GM12891 (cell line): ENCODE data around the gene MDGA2.
A peak's percentile ranks its signal among the peaks of the same experiment; 100 is the strongest.
"Not testable (repeated sequence)": the region's sequence is repeated elsewhere in the genome, so short reads cannot be mapped to it uniquely, and the experiment has no call there.

Source experiments
- DNase-seq: peaks from one replicate; pipeline ENCODE4 v3.0.0; 2011; ENCODE audit warnings: low spot score; ENCODE audit not compliant: insufficient read length
- FAIRE-seq: peaks from 2 replicates; lab custom pipeline; 2011; peaks lifted over from hg19 to GRCh38; lab: Jason Lieb, UNC
- PAX5 ChIP-seq: IDR thresholded peaks from 2 replicates; pipeline ENCODE4 v1.6.1; 2011; ENCODE audit warnings: low read length, moderate library complexity, mild to moderate bottlenecking; ENCODE audit not compliant: insufficient read depth, severe bottlenecking
- POLR2A ChIP-seq: IDR thresholded peaks from 2 replicates; pipeline ENCODE4 v1.6.1; 2011; ENCODE audit warnings: low read depth, low read length, control low read depth
- POLR2AphosphoS5 ChIP-seq: IDR thresholded peaks from 2 replicates; pipeline ENCODE4 v1.6.1; 2011; ENCODE audit warnings: low read depth, low read length, control low read depth
- POU2F2 ChIP-seq: IDR thresholded peaks from 2 replicates; pipeline ENCODE4 v1.6.1; 2011; ENCODE audit warnings: low read depth, mild to moderate bottlenecking, control low read depth, low read length, moderate library complexity
- SPI1 ChIP-seq: IDR thresholded peaks from 2 replicates; pipeline ENCODE4 v1.6.1; 2011; ENCODE audit warnings: low read depth, low read length, control low read depth
- TAF1 ChIP-seq: IDR thresholded peaks from 2 replicates; pipeline ENCODE4 v1.6.1; 2011; ENCODE audit warnings: low read depth, low read length, control low read depth

The MDGA2 gene

GRCh38 chr14:46985529-46986380 lies 689.6 kb downstream of the MDGA2 start:
- DNase-seq (no peak), FAIRE-seq (no peak)
- no peak for TF ChIP-seq POU2F2
- TF ChIP-seq POLR2AphosphoS5 = no peak
- TF ChIP-seq POLR2A = no peak
- no peak for TF ChIP-seq TAF1
- no peak for TF ChIP-seq SPI1
- TF ChIP-seq PAX5 = no peak

- no peak for DNase-seq
- no peak for TF ChIP-seq POLR2A
- no peak for TF ChIP-seq PAX5
- TF ChIP-seq TAF1 = no peak
- no peak for TF ChIP-seq SPI1
- TF ChIP-seq POU2F2 = no peak
- TF ChIP-seq POLR2AphosphoS5 = no peak
- FAIRE-seq = no peak
These were observed 702.1 kb downstream of the MDGA2 start for GRCh38 chr14:46973295-46973694.

GRCh38 chr14:46964378-46964777 lies 711.0 kb downstream of the MDGA2 start:
- FAIRE-seq (no peak), DNase-seq (no peak)
- TF ChIP-seq SPI1 = no peak
- TF ChIP-seq POLR2AphosphoS5 = no peak
- TF ChIP-seq PAX5 = no peak
- TF ChIP-seq POU2F2 = no peak

DNA sequence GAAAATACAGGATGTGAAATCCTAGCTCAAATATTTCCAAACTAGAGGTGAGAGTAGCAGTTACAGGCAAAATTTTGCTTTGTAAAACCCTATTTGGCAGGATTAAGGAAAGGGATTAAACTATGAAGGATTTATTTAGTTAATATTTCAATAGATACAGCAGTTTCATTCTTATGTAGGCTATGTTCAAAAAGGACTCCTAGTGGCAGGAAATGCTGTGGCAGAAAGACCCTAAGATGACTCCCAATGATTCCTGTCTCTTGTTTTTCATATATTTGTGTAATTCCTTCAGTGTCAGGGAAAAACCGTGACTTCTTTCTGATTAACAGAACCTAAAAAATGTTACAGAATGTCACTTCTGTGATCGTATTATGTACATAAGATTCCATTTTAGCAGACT lies 724.3 kb downstream of the MDGA2 start:
- DNase-seq (no peak), FAIRE-seq (no peak)
- TF ChIP-seq SPI1 (no peak), PAX5 (no peak), POLR2AphosphoS5 (no peak)

- no peak for TF ChIP-seq SPI1
- TF ChIP-seq POU2F2 = no peak
- TF ChIP-seq PAX5 = no peak
- TF ChIP-seq TAF1 = no peak
- no peak for TF ChIP-seq POLR2AphosphoS5
- TF ChIP-seq POLR2A = no peak
- DNase-seq (no peak), FAIRE-seq (no peak)
These were observed 734.8 kb downstream of the MDGA2 start for GRCh38 chr14:46940611-46941010.

GRCh38 chr14:46920542-46920941 lies 754.9 kb downstream of the MDGA2 start:
- FAIRE-seq = no peak
- TF ChIP-seq POLR2AphosphoS5 = no peak
- TF ChIP-seq TAF1 = no peak
- TF ChIP-seq POLR2A = no peak
- no peak for TF ChIP-seq SPI1
- no peak for TF ChIP-seq POU2F2
- no peak for TF ChIP-seq PAX5

GRCh38 chr14:46915539-46915938 lies 759.9 kb downstream of the MDGA2 start:
- FAIRE-seq = not testable (repeated sequence)

More at GRCh38 chr14:46920542-46920941, 754.9 kb downstream of the MDGA2 start:
- DNase-seq = no peak

DNA sequence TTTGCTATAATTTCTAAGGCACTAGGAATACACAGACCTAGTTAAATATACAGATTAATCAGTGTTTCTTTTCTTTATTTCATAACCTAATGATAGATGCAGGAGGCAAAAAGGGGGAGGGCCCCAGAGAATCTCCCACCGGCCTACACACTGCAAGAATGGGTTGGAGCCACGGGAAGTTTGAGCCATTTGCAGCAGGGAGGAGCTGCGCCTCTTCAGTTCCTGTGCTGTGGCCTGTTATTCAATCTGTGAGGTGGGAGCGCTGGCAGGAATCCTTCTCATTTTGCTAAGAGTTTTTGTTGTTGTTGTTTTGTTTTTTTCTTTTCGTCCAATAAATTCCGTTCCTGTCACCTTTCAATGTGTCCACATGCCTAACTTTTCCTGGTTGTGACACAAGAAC lies 772.6 kb downstream of the MDGA2 start:
- FAIRE-seq = no peak
- TF ChIP-seq PAX5 (no peak), POLR2AphosphoS5 (no peak), POU2F2 (no peak), POLR2A (no peak), TAF1 (no peak), SPI1 (no peak)
- no peak for DNase-seq

More at GRCh38 chr14:46915539-46915938, 759.9 kb downstream of the MDGA2 start:
- DNase-seq = not testable (repeated sequence)

GRCh38 chr14:46894476-46894875 lies 780.9 kb downstream of the MDGA2 start:
- TF ChIP-seq POU2F2 = no peak
- TF ChIP-seq PAX5 = no peak
- no peak for TF ChIP-seq TAF1
- TF ChIP-seq SPI1 = no peak
- no peak for TF ChIP-seq POLR2A
- no peak for TF ChIP-seq POLR2AphosphoS5
- no peak for DNase-seq
- FAIRE-seq = no peak

DNA sequence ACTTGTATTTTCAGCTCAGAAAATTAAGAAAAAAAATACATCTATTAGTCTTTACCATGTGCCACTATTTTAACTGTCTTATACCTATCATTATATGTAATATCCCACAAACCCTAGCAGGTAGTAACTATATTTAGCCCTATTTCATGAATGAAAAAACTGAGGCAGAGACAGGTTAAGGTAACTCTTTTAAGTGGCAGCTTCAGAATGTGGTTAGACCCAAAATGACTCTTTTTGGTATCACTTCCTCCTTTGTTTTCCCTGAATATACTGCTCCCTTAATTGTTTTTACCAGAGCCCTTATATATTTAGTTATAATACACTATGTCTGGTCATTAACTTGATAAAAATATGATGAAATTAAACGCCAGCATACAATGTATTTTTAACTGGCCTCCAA lies 788.3 kb downstream of the MDGA2 start:
- TF ChIP-seq SPI1 = peak; percentile 92
- TF ChIP-seq POLR2AphosphoS5 = no peak
- no peak for DNase-seq
- FAIRE-seq = no peak

- FAIRE-seq (no peak), DNase-seq (no peak)
- no peak for TF ChIP-seq PAX5
- TF ChIP-seq POLR2AphosphoS5 = no peak
- TF ChIP-seq POLR2A = no peak
- no peak for TF ChIP-seq POU2F2
- TF ChIP-seq TAF1 = no peak
These were observed 789.8 kb downstream of the MDGA2 start for GRCh38 chr14:46885566-46885965.
